Fibroblast of the aortic adventitia (primary cell): Measurements from ENCODE around the gene PKM. TPM values are rescaled to one million over a fixed set of nuclear protein-coding genes. Genes with fewer than 3 reads are reported as not detected.
A peak's percentile ranks its signal among the peaks of the same experiment; 100 is the strongest.

ENCODE experiments used
- DNase-seq: peaks from one replicate; pipeline ENCODE4 v3.0.0-alpha.2; 2010; ENCODE audit warnings: low read depth
- H3K4me3 ChIP-seq: 2 replicates; pipeline ENCODE4 v1.5.1; 2011; ENCODE audit warnings: low read depth, mild to moderate bottlenecking, control low read depth, low read length, moderate library complexity
- total RNA-seq: library from RNA; depleted of rRNA; stranded (reverse); fragments of >200 nt; gene quantifications from 2 replicates; pipeline ENCODE4 v1.2.3, GENCODE V29; 2012; ENCODE audit warnings: low replicate concordance
- TF ChIP-seq, protein P1 (sequence below): IDR thresholded peaks from 2 replicates; pipeline ENCODE4 v1.5.1; 2011; ENCODE audit warnings: mild to moderate bottlenecking, low read length, control low read depth, inconsistent platforms; ENCODE audit not compliant: insufficient read depth

PKM gene
- total RNA-seq, 1 donor = 1,845 TPM

DNA sequence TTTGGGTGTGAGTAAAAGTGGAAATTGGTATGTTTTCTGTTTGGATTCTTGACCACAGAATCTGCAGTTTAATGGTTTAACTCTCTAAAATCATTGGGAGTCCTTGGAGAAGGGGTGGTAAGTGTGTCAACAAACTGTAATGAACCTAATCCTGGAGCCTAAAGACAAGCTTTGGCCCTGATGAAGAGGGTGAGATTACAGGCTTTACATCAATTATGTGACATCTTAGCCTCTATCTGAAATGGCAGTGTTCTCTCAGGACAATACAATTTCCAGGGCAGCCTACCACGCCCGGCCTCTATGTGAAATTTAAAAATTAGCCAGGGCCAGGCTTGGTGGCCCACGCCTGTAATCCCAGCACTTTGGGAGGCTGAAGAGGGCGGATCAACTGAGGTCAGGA is 4.3 kb upstream of the PKM start:
- TF ChIP-seq, protein P1, sequence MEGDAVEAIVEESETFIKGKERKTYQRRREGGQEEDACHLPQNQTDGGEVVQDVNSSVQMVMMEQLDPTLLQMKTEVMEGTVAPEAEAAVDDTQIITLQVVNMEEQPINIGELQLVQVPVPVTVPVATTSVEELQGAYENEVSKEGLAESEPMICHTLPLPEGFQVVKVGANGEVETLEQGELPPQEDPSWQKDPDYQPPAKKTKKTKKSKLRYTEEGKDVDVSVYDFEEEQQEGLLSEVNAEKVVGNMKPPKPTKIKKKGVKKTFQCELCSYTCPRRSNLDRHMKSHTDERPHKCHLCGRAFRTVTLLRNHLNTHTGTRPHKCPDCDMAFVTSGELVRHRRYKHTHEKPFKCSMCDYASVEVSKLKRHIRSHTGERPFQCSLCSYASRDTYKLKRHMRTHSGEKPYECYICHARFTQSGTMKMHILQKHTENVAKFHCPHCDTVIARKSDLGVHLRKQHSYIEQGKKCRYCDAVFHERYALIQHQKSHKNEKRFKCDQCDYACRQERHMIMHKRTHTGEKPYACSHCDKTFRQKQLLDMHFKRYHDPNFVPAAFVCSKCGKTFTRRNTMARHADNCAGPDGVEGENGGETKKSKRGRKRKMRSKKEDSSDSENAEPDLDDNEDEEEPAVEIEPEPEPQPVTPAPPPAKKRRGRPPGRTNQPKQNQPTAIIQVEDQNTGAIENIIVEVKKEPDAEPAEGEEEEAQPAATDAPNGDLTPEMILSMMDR = no peak
- DNase-seq = no peak
- no peak overlapping the region for H3K4me3 ChIP-seq

GRCh38 chr15:72233769-72234168 is 2.8 kb upstream of the PKM start:
- no peak for DNase-seq
- TF ChIP-seq, protein P1 = no peak
- H3K4me3 ChIP-seq = no peak overlapping the region

GRCh38 chr15:72231833-72232478 is 966 bp upstream of the PKM start:
- TF ChIP-seq, protein P1 = no peak
- DNase-seq = peak; percentile 87
- peak overlapping the region; percentile 95 for H3K4me3 ChIP-seq

- peak; percentile 83 for DNase-seq
- TF ChIP-seq, protein P1 = no peak
- H3K4me3 ChIP-seq = peak overlapping the region; percentile 95
Observed at GRCh38 chr15:72230197-72231065, 559 bp downstream of the PKM start.

DNA sequence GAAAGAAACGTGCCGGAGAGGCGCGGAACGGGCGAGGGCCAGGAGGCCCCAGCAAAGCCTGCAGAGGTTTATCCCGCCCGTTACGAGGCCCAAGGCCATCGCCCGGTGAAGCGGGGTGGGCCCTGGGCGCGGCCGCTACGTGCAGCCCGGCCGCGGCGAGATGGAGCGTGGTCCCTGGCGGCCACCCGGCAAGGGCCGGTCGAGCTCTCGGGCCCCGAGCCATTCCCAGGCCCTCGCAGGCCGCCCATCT is 1.1 kb downstream of the PKM start:
- TF ChIP-seq, protein P1 = no peak
- H3K4me3 ChIP-seq = peak overlapping the region; percentile 95
- no peak for DNase-seq

DNA sequence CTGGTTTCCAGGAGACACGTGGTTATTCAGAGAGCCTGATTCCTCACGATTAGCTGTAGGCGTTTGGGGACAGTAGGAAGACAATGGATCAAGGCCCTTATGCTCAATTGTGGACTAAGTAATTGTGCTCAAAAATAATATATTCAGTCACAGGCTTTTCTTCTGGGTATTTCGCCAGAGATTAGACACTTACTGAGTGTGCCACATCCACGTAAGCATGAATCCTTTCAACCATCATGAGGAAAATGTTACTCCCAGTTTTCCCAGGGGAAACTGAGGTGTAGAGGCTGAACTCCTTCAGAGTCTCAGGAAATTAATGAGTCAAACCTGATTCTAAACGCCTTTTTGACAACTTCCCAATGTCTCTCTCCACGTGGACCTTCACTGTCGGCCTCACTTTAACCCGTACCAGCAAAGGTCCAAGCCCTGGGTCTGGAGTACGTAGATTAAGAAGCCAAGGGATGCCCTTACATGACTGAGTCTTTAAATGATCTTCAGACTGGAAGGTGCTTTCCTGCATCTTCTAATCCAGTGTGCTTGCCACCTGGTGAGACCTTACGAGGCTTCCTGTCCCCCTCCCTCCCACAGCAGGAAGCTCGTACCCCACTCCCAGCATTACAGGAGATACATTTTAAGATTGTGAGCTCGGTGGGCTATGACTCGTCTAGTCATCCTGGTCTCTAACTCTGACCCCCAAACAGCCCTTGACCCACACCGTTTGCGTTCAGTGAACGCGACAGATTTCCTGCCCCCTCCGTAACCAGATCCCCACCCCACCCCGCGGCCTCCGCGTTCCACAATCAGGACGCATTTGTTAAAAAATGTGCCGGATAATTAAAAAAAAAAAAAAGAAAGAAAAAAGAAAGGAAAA is 1.7 kb downstream of the PKM start:
- H3K4me3 ChIP-seq = peak overlapping the region; percentile 95
- DNase-seq = peak; percentile 83
- TF ChIP-seq, protein P1 = no peak
